ENCODE results near the gene MCCD1. TPM values are rescaled to one million over a fixed set of nuclear protein-coding genes. Genes with fewer than 3 reads are reported as not detected.
"Not testable (repeated sequence)": the region's sequence is repeated elsewhere in the genome, so short reads cannot be mapped to it uniquely, and the experiment has no call there.

The MCCD1 gene
- total RNA-seq, 4 donors from 2014 or later, result not detected

DNA sequence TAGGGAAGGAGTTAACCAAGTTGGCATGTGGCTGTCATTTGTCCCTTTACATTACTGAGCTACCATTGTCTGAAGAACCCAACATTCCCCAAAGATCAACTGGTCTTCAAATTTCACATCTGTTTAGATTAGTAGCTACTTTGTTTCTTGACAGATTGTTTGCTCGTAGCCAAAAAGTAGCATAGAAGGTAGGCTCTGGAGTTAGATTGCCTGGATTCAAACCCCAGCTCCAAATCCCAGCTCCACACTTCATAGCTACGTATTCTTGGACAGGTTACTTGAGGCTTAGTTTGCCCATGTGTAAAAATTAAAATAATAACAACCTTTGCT lies 19.7 kb downstream of the MCCD1 start:
- TF ChIP-seq POLR2A (IDR thresholded peaks at IDR 0.05) (no peak), EP300 (IDR thresholded peaks at IDR 0.05) (no peak)
- TF ChIP-seq, protein P1, sequence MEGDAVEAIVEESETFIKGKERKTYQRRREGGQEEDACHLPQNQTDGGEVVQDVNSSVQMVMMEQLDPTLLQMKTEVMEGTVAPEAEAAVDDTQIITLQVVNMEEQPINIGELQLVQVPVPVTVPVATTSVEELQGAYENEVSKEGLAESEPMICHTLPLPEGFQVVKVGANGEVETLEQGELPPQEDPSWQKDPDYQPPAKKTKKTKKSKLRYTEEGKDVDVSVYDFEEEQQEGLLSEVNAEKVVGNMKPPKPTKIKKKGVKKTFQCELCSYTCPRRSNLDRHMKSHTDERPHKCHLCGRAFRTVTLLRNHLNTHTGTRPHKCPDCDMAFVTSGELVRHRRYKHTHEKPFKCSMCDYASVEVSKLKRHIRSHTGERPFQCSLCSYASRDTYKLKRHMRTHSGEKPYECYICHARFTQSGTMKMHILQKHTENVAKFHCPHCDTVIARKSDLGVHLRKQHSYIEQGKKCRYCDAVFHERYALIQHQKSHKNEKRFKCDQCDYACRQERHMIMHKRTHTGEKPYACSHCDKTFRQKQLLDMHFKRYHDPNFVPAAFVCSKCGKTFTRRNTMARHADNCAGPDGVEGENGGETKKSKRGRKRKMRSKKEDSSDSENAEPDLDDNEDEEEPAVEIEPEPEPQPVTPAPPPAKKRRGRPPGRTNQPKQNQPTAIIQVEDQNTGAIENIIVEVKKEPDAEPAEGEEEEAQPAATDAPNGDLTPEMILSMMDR (IDR thresholded peaks at IDR 0.05), result no peak
- 86% methylated on average over 2 of the region's 2 CpGs for WGBS, 2 donors
- peak overlapping the region in 2 of 4 donors; percentile 34 to 50 for H3K4me3 ChIP-seq
- no peak for DNase-seq (ENCODE audit: low spot score in 2 of 2)
- H3K9me3 ChIP-seq, result no peaks in the 10 kb centered on the region
- H3K4me1 ChIP-seq, result peaks cover 0 to 33% (median 12%) of the 10 kb centered on the region in 4 donors
- H3K36me3 ChIP-seq, result peaks cover 0 to 46% (median 3%) of the 10 kb centered on the region in 3 donors
- no peaks in the 10 kb centered on the region for H3K27me3 ChIP-seq
- peak overlapping the region; percentile 85 to 92 (median 88) for H3K27ac ChIP-seq

GRCh38 chr6:31551371-31551770 lies 22.6 kb downstream of the MCCD1 start:
- 48 to 57% methylated on average over 5 of the region's 5 CpGs for WGBS, 2 donors
- not testable (repeated sequence) for H3K9me3 ChIP-seq, H3K4me3 ChIP-seq, H3K27me3 ChIP-seq, H3K27ac ChIP-seq
- peak in 1 of 2 donors; percentile 53 for DNase-seq (ENCODE audit: low spot score in 2 of 2)
- H3K4me1 ChIP-seq, result peaks cover 0 to 23% (median 11%) of the 10 kb centered on the region in 4 donors
- peak in 1 of 2 donors; percentile 18 for TF ChIP-seq EP300 (IDR thresholded peaks at IDR 0.05)
- TF ChIP-seq, protein P1 (IDR thresholded peaks at IDR 0.05), result peak in 4 of 5 experiments; percentile 10 to 38 (median 34)
- peaks cover 0 to 64% (median 3%) of the 10 kb centered on the region in 3 donors for H3K36me3 ChIP-seq

- Histone ChIP-seq H3K36me3 (peaks cover 0 to 77% (median 0%) of the 10 kb centered on the region in 3 donors), H3K4me3 (no peak overlapping the region), H3K9me3 (no peaks in the 10 kb centered on the region), H3K27me3 (no peaks in the 10 kb centered on the region), H3K27ac (no peak overlapping the region), H3K4me1 (peaks cover 0 to 29% (median 16%) of the 10 kb centered on the region in 4 donors)
- 80 to 88% methylated on average over 3 of the region's 3 CpGs for WGBS, 2 donors
- DNase-seq (ENCODE audit: low spot score in 2 of 2), result no peak
- TF ChIP-seq, protein P1 (IDR thresholded peaks at IDR 0.05), result no peak
- TF ChIP-seq EP300 (IDR thresholded peaks at IDR 0.05) (no peak), POLR2A (IDR thresholded peaks at IDR 0.05) (no peak)
These were observed 27.5 kb downstream of the MCCD1 start for GRCh38 chr6:31556307-31556706.

DNA sequence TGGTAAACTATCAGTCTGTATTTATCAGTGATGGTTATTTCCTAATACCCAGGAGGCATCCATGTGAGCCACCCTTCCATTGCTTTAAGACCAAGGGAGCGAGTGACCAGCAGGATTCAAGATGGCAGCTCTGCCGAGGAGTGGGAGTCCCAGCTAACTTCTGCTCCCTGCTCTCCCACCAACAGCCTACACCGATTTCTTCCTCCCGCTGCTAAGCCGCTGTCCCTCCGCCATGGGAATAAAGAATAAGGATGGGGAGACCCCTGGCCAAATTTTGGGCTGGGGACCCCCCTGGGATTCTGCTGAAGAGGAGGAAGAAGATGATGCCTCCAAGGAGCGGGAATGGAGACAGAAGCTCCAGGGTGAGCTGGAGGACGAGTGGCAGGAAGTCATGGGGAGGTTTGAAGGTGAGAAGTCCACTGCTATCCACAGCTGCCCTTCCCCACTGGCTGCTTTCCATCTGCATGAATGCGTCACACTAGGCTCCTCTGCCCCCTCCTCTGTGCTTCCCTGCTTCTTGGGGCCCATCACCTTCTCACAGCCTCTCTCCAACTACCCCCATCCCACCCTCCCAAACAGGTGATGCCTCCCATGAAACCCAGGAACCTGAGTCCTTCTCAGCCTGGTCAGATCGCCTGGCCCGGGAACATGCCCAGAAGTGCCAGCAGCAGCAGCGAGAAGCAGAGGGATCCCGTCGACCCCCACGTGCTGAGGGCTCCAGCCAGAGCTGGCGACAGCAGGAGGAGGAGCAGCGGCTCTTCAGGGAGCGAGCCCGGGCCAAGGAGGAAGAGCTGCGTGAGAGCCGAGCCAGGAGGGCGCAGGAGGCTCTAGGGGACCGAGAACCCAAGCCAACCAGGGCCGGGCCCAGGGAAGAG lies 28.9 kb downstream of the MCCD1 start:
- H3K4me3 ChIP-seq, result no peak overlapping the region
- peaks cover 0 to 65% (median 0%) of the 10 kb centered on the region in 3 donors for H3K36me3 ChIP-seq
- no peak for DNase-seq (ENCODE audit: low spot score in 2 of 2)
- no peaks in the 10 kb centered on the region for H3K9me3 ChIP-seq
- H3K27ac ChIP-seq, result no peak overlapping the region
- H3K4me1 ChIP-seq, result peaks cover 0 to 29% (median 17%) of the 10 kb centered on the region in 4 donors
- TF ChIP-seq EP300 (IDR thresholded peaks at IDR 0.05) (no peak), POLR2A (IDR thresholded peaks at IDR 0.05) (no peak)
- TF ChIP-seq, protein P1 (IDR thresholded peaks at IDR 0.05), result no peak
- WGBS, 2 donors, result 77 to 83% methylated on average over 22 to 24 of the region's 24 CpGs
- H3K27me3 ChIP-seq, result no peaks in the 10 kb centered on the region

DNA sequence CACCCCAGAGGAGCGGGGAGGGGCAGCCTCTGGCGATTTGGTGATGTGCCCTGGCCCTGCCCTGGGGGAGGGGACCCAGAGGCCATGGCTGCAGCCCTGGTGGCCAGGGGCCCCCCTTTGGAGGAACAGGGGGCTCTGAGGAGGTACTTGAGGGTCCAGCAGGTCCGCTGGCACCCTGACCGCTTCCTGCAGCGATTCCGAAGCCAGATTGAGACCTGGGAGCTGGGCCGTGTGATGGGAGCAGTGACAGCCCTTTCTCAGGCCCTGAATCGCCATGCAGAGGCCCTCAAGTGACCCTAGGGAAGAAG lies 29.5 kb downstream of the MCCD1 start:
- Histone ChIP-seq H3K4me3 (no peak overlapping the region), H3K36me3 (peaks cover 0 to 59% (median 0%) of the 10 kb centered on the region in 3 donors), H3K9me3 (no peaks in the 10 kb centered on the region), H3K27ac (peak overlapping the region in 1 of 4 donors; percentile 14), H3K27me3 (no peaks in the 10 kb centered on the region), H3K4me1 (peaks cover 0 to 29% (median 17%) of the 10 kb centered on the region in 4 donors)
- DNase-seq (ENCODE audit: low spot score in 2 of 2), result no peak
- 87 to 88% methylated on average over 5 to 8 of the region's 8 CpGs for WGBS, 2 donors
- TF ChIP-seq EP300 (IDR thresholded peaks at IDR 0.05) (no peak), POLR2A (IDR thresholded peaks at IDR 0.05) (no peak)
- TF ChIP-seq, protein P1 (IDR thresholded peaks at IDR 0.05), result no peak
